ENCODE results near the gene PRR5.

PRR5 gene

DNA sequence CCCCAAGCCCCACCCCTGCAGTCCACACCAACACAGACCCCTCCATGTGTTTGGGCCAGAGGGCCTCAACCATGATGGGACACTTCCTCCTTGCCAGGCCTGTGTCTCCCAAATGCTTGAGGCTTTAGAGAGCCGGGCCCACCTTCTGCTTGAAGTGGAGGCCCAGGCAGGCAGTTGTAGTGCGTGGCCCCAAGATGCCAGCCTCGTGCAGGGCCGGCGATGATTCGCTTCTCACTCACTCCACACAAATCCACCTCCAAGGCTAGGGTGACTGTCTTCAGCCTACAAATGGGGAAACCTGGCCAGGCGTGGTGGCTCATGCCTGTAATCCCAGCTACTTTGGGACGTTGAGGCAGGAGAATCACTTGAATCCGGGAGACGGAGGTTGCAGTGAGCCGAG lies 5.7 kb downstream of the PRR5 start:
- Histone ChIP-seq H3K9ac (ENCODE audit: low read length) (no peak overlapping the region), H3K27ac (ENCODE audit: low read length) (no peak overlapping the region), H3K4me2 (ENCODE audit: low read length) (no peak overlapping the region), H3K4me3 (ENCODE audit: low read length) (no peak overlapping the region), H3K79me2 (ENCODE audit: low read length) (no peaks in the 10 kb centered on the region), H3K4me1 (ENCODE audit: low read length) (peaks cover 8% of the 10 kb centered on the region), H2AFZ (ENCODE audit: low read depth, low read length) (no peak overlapping the region), H3K27me3 (ENCODE audit: low read depth, low read length) (no peaks in the 10 kb centered on the region), H3K36me3 (replicated peaks; ENCODE audit: low read depth, low read length) (no peaks in the 10 kb centered on the region), H3K9me3 (ENCODE audit: insufficient read depth, low read length) (no peaks in the 10 kb centered on the region), H4K20me1 (ENCODE audit: insufficient read depth, low read length) (no peaks in the 10 kb centered on the region)
- no peak for TF ChIP-seq EZH2phosphoT487 (IDR thresholded peaks at IDR 0.05; ENCODE audit: low read depth)
- TF ChIP-seq, protein P1, sequence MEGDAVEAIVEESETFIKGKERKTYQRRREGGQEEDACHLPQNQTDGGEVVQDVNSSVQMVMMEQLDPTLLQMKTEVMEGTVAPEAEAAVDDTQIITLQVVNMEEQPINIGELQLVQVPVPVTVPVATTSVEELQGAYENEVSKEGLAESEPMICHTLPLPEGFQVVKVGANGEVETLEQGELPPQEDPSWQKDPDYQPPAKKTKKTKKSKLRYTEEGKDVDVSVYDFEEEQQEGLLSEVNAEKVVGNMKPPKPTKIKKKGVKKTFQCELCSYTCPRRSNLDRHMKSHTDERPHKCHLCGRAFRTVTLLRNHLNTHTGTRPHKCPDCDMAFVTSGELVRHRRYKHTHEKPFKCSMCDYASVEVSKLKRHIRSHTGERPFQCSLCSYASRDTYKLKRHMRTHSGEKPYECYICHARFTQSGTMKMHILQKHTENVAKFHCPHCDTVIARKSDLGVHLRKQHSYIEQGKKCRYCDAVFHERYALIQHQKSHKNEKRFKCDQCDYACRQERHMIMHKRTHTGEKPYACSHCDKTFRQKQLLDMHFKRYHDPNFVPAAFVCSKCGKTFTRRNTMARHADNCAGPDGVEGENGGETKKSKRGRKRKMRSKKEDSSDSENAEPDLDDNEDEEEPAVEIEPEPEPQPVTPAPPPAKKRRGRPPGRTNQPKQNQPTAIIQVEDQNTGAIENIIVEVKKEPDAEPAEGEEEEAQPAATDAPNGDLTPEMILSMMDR (IDR thresholded peaks at IDR 0.05; ENCODE audit: low read depth, low read length): no peak

DNA sequence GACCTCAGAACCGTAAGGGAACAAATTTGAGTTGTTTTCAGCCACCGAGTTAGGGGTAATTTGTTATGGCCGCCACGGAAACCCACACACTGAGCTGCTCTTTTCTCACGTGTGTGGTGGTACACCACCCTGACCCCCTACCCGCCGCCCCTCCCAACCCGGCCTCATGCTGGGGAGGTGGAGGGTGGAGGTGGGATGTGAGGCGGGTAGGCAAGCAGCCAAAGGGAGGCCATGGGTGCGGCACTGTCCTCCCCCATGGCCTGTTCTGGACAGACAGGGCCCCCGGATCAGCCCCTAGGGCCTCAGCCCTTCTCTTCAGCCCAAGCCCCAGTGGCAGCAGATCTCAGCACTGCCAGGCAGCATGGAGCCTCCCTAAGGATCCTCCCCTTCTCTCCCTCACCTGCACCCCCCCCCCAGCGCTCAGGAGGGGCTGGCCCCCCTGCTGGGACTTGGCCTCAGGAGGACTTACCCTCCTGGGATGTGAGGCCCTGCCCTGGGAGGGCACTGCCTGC lies 7.9 kb downstream of the PRR5 start:
- no peaks in the 10 kb centered on the region for H3K27me3 ChIP-seq (ENCODE audit: low read depth, low read length)
- H3K4me2 ChIP-seq (ENCODE audit: low read length): no peak overlapping the region
- no peaks in the 10 kb centered on the region for H3K79me2 ChIP-seq (ENCODE audit: low read length)
- TF ChIP-seq EZH2phosphoT487 (IDR thresholded peaks at IDR 0.05; ENCODE audit: low read depth): no peak
- TF ChIP-seq, protein P1 (IDR thresholded peaks at IDR 0.05; ENCODE audit: low read depth, low read length): no peak
- no peak overlapping the region for H3K27ac ChIP-seq (ENCODE audit: low read length)
- no peak overlapping the region for H3K4me3 ChIP-seq (ENCODE audit: low read length)
- no peak overlapping the region for H3K9ac ChIP-seq (ENCODE audit: low read length)
- no peaks in the 10 kb centered on the region for H4K20me1 ChIP-seq (ENCODE audit: insufficient read depth, low read length)
- no peaks in the 10 kb centered on the region for H3K9me3 ChIP-seq (ENCODE audit: insufficient read depth, low read length)
- peaks cover 8% of the 10 kb centered on the region for H3K4me1 ChIP-seq (ENCODE audit: low read length)
- H2AFZ ChIP-seq (ENCODE audit: low read depth, low read length): no peak overlapping the region
- no peaks in the 10 kb centered on the region for H3K36me3 ChIP-seq (replicated peaks; ENCODE audit: low read depth, low read length)

DNA sequence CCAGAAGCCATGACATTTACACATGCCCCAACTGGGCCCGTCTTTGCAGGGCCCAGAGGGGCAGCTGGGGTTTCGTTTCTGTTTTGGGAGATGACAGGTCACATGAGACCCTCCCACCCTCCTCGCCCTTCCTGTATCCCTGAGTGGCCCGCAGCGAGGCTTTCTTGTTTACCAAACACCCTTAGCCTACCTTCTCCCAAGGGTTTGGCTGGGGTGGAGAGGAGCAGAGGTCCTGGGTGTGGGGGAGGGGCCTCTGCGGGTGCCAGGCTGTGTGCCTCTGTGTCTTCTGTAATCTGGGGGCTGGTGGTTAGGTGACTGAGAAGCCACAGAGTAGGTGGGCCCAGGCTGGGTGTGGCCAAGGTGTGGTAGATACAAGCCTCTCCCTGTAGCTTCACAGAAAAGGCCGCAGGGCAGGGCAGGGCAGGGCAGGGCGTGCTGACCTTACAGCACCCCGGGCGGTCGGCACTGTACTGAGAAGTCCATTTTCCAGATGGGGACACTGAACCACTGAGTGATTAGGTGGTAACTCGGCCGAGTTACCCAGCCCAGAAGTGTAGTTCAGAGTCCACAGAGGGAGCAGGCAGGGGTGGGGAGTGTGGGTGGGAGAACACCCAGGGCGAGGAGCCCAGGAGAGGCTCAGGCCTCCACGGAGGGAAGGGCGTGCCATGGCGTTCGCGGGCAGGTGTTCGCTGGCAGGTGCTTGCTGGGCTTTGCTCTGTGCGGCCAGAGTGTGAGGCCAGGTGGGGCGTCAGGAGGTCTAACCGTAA lies 8.7 kb downstream of the PRR5 start:
- Histone ChIP-seq H3K4me3 (ENCODE audit: low read length) (no peak overlapping the region), H3K79me2 (ENCODE audit: low read length) (no peaks in the 10 kb centered on the region), H3K9ac (ENCODE audit: low read length) (no peak overlapping the region), H3K36me3 (replicated peaks; ENCODE audit: low read depth, low read length) (no peaks in the 10 kb centered on the region), H3K9me3 (ENCODE audit: insufficient read depth, low read length) (no peaks in the 10 kb centered on the region), H4K20me1 (ENCODE audit: insufficient read depth, low read length) (no peaks in the 10 kb centered on the region), H3K27me3 (ENCODE audit: low read depth, low read length) (no peaks in the 10 kb centered on the region), H2AFZ (ENCODE audit: low read depth, low read length) (no peak overlapping the region; the same call in 1 of the 2 replicates), H3K4me2 (ENCODE audit: low read length) (no peak overlapping the region), H3K4me1 (ENCODE audit: low read length) (peaks cover 8% of the 10 kb centered on the region), H3K27ac (ENCODE audit: low read length) (no peak overlapping the region)
- TF ChIP-seq, protein P1 (IDR thresholded peaks at IDR 0.05; ENCODE audit: low read depth, low read length): no peak
- no peak for TF ChIP-seq EZH2phosphoT487 (IDR thresholded peaks at IDR 0.05; ENCODE audit: low read depth)

DNA sequence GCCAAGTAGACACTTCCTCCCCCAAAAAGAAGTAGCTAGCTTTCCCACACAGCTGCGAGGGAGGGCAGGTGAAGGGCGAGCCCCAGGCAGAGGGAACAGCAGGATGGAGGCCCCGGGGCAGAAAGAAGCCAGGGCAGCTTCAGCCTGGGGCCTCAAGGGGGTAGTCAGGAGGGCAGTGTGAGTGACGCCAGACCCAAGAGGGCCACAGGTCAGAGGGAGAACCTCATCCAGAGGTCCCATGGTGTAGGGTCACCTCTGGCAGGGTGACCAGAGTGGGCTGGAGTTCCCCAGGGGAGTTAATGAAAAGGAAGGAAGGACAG lies 9.2 kb downstream of the PRR5 start:
- H3K27ac ChIP-seq (ENCODE audit: low read length): no peak overlapping the region
- H3K4me1 ChIP-seq (ENCODE audit: low read length): peaks cover 8% of the 10 kb centered on the region
- H2AFZ ChIP-seq (ENCODE audit: low read depth, low read length): no peak overlapping the region
- no peaks in the 10 kb centered on the region for H3K9me3 ChIP-seq (ENCODE audit: insufficient read depth, low read length)
- H3K4me3 ChIP-seq (ENCODE audit: low read length): no peak overlapping the region
- no peak overlapping the region for H3K9ac ChIP-seq (ENCODE audit: low read length)
- no peaks in the 10 kb centered on the region for H3K27me3 ChIP-seq (ENCODE audit: low read depth, low read length)
- H3K36me3 ChIP-seq (replicated peaks; ENCODE audit: low read depth, low read length): no peaks in the 10 kb centered on the region
- H3K4me2 ChIP-seq (ENCODE audit: low read length): no peak overlapping the region
- TF ChIP-seq EZH2phosphoT487 (IDR thresholded peaks at IDR 0.05; ENCODE audit: low read depth): no peak
- TF ChIP-seq, protein P1 (IDR thresholded peaks at IDR 0.05; ENCODE audit: low read depth, low read length): no peak
- H4K20me1 ChIP-seq (ENCODE audit: insufficient read depth, low read length): no peaks in the 10 kb centered on the region
- no peaks in the 10 kb centered on the region for H3K79me2 ChIP-seq (ENCODE audit: low read length)

Measured in OCI-LY3 (cell line).